Osteoblast (primary cell): ENCODE data around the gene PCDHGA1. TPM values are rescaled to one million over a fixed set of nuclear protein-coding genes. Genes with fewer than 3 reads are reported as not detected.
A peak's percentile ranks its signal among the peaks of the same experiment; 100 is the strongest.

ENCODE experiments used
- DNase-seq: peaks from one replicate; pipeline ENCODE4 v3.0.0; 2011; ENCODE audit warnings: low spot score, mixed read lengths; ENCODE audit not compliant: insufficient read length; ENCODE audit errors: missing footprints
- H2AFZ ChIP-seq: 2 replicates; pipeline ENCODE4 v1.6.0; 2011; ENCODE audit warnings: mild to moderate bottlenecking, low read length
- H3K27ac ChIP-seq: 2 replicates; pipeline ENCODE4 v1.5.1; 2011; ENCODE audit warnings: mild to moderate bottlenecking, low read depth, low read length, moderate library complexity
- H3K27me3 ChIP-seq: 2 replicates; pipeline ENCODE4 v1.6.0; 2012; ENCODE audit warnings: mild to moderate bottlenecking, control low read depth, inconsistent platforms, low read length, moderate library complexity; ENCODE audit not compliant: insufficient read depth
- H3K36me3 ChIP-seq: 2 replicates; pipeline ENCODE4 v1.5.1; 2011; ENCODE audit warnings: mild to moderate bottlenecking, low read length, control low read depth, moderate library complexity; ENCODE audit not compliant: insufficient read depth
- H3K4me1 ChIP-seq: 2 replicates; pipeline ENCODE4 v1.5.1; 2011; ENCODE audit warnings: mild to moderate bottlenecking, low read length, control low read depth, moderate library complexity; ENCODE audit not compliant: insufficient read depth
- H3K4me2 ChIP-seq: 2 replicates; pipeline ENCODE4 v1.6.0; 2011; ENCODE audit warnings: mild to moderate bottlenecking, low read length; ENCODE audit not compliant: insufficient read depth
- H3K4me3 ChIP-seq: fragments of 200-600 bp; sonication (generic); 3 replicates; pipeline ENCODE4 v1.5.1; 2012; ENCODE audit warnings: mild to moderate bottlenecking, low read length, inconsistent platforms; ENCODE audit not compliant: insufficient read depth
- H3K79me2 ChIP-seq: 2 replicates; pipeline ENCODE4 v1.6.0; 2012; ENCODE audit warnings: mild to moderate bottlenecking, low read length, control low read depth, inconsistent platforms; ENCODE audit not compliant: insufficient read depth
- H3K9me3 ChIP-seq: 2 replicates; pipeline ENCODE4 v1.5.1; 2011; ENCODE audit warnings: low read depth, low read length, control low read depth
- H4K20me1 ChIP-seq: 2 replicates; pipeline ENCODE4 v1.6.0; 2012; ENCODE audit warnings: mild to moderate bottlenecking, low read length, control low read depth; ENCODE audit not compliant: insufficient read depth
- CTCF ChIP-seq: IDR thresholded peaks from 2 replicates; pipeline ENCODE4 v1.5.1; 2011; ENCODE audit warnings: mild to moderate bottlenecking, low read depth, low read length, moderate library complexity; ENCODE audit errors: extremely low read depth
- total RNA-seq: library from RNA; depleted of rRNA; stranded (reverse); fragments of >200 nt; gene quantifications from 2 replicates; pipeline ENCODE4 v1.2.3, GENCODE V29; 2012

Gene PCDHGA1
- total RNA-seq, 1 donor, result 1.1 TPM

- peak overlapping the region; percentile 83 for H3K4me2 ChIP-seq
- no peak for TF ChIP-seq CTCF
- no peaks in the 10 kb centered on the region for H3K27me3 ChIP-seq
- no peaks in the 10 kb centered on the region for H3K36me3 ChIP-seq
- peaks cover 8% of the 10 kb centered on the region for H3K4me1 ChIP-seq
- no peaks in the 10 kb centered on the region for H4K20me1 ChIP-seq
- peak overlapping the region; percentile 79 for H3K4me3 ChIP-seq
- H3K27ac ChIP-seq, result peak overlapping the region; percentile 36
- peaks cover 12% of the 10 kb centered on the region for H3K79me2 ChIP-seq
- peaks cover 15% of the 10 kb centered on the region for H3K9me3 ChIP-seq
- peak overlapping the region; percentile 80 for H2AFZ ChIP-seq
- no peak for DNase-seq
These were observed 91.2 kb downstream of the PCDHGA1 start for GRCh38 chr5:141421489-141421855.

GRCh38 chr5:141422742-141423291 lies 92.5 kb downstream of the PCDHGA1 start:
- no peak for DNase-seq
- Histone ChIP-seq H3K4me1 (peaks cover 8% of the 10 kb centered on the region), H3K4me3 (peak overlapping the region; percentile 31), H4K20me1 (no peaks in the 10 kb centered on the region), H3K27me3 (no peaks in the 10 kb centered on the region), H3K9me3 (peaks cover 16% of the 10 kb centered on the region), H3K36me3 (peaks cover 3% of the 10 kb centered on the region), H2AFZ (no peak overlapping the region), H3K4me2 (peak overlapping the region; percentile 40), H3K27ac (no peak overlapping the region), H3K79me2 (peaks cover 23% of the 10 kb centered on the region)
- TF ChIP-seq CTCF, result no peak

GRCh38 chr5:141427783-141428426 lies 97.6 kb downstream of the PCDHGA1 start:
- Histone ChIP-seq H3K36me3 (peaks cover 3% of the 10 kb centered on the region), H3K27me3 (no peaks in the 10 kb centered on the region), H3K4me1 (no peaks in the 10 kb centered on the region), H3K79me2 (peaks cover 30% of the 10 kb centered on the region), H3K27ac (no peak overlapping the region), H4K20me1 (no peaks in the 10 kb centered on the region), H3K4me3 (no peak overlapping the region), H3K4me2 (no peak overlapping the region), H3K9me3 (peaks cover 2% of the 10 kb centered on the region), H2AFZ (no peak overlapping the region)
- DNase-seq, result no peak
- TF ChIP-seq CTCF, result no peak

GRCh38 chr5:141430332-141431113 lies 100.2 kb downstream of the PCDHGA1 start, which contains the start of gene PCDHGA12:
TSS of gene PCDHGA12 (plus strand) at chr5:141430507. CDS start at chr5:141430760, 253 bp downstream.
- peak; percentile 98 for DNase-seq
- peak within 1 kb of the TSS; percentile 59 for H2AFZ ChIP-seq
- no peaks in the 10 kb centered on the region for H4K20me1 ChIP-seq
- TF ChIP-seq CTCF, result peak; percentile 94
- peaks cover 2% of the 10 kb centered on the region for H3K9me3 ChIP-seq
- H3K4me1 ChIP-seq, result peaks cover 4% of the 10 kb centered on the region
- no peaks in the 10 kb centered on the region for H3K27me3 ChIP-seq
- peaks cover 38% of the 10 kb centered on the region for H3K79me2 ChIP-seq
- H3K36me3 ChIP-seq, result peaks cover 3% of the 10 kb centered on the region
- H3K4me2 ChIP-seq, result peak within 1 kb of the TSS; percentile 75
- peak within 1 kb of the TSS; percentile 65 for H3K4me3 ChIP-seq
- H3K27ac ChIP-seq, result peak within 1 kb of the TSS; percentile 46
